Panc1 (cell line): ENCODE measurements around the gene RAC3.

ENCODE experiments used
- CTCF ChIP-seq: fragments of 450-650 bp; IDR thresholded peaks from 2 replicates; pipeline ENCODE4 v1.5.1; 2017; ENCODE audit warnings: mild to moderate bottlenecking
- POLR2AphosphoS5 ChIP-seq: IDR thresholded peaks from 2 replicates; pipeline ENCODE4 v1.6.1; 2012; ENCODE audit warnings: mild to moderate bottlenecking, low read depth, low read length, moderate library complexity
- REST ChIP-seq, 2 experiments: IDR thresholded peaks; 2 replicates each; pipeline ENCODE4 v1.6.1; 2011 to 2012; ENCODE audit warnings: low read depth in 2 of 2, control low read depth in 1 of 2, low read length in 1 of 2, mild to moderate bottlenecking in 1 of 2, moderate library complexity in 1 of 2; ENCODE audit not compliant: insufficient read depth in 1 of 2

- TF ChIP-seq POLR2AphosphoS5, result no peak
- TF ChIP-seq CTCF, result no peak
- TF ChIP-seq REST (IDR thresholded peaks at IDR 0.05; ENCODE audit: insufficient read depth in 1 of 2, low read depth in 2 of 2, low read length in 1 of 2), result no peak
Measured at GRCh38 chr17:82060614-82061013, 29.1 kb downstream of the RAC3 start.
